Eye (tissue), 1 donor: Measurements from ENCODE around the gene VAPA.
A peak's percentile ranks its signal among the peaks of the same experiment; 100 is the strongest.
"Not testable (repeated sequence)": the region's sequence is repeated elsewhere in the genome, so short reads cannot be mapped to it uniquely, and the experiment has no call there.

Experiments
- DNase-seq: peaks from one replicate; pipeline ENCODE4 v3.0.0-alpha.2; 2015

The VAPA gene

GRCh38 chr18:9887992-9888391 lies 25.8 kb upstream of the VAPA start:
- no peak for DNase-seq

GRCh38 chr18:9890196-9890595 lies 23.6 kb upstream of the VAPA start:
- DNase-seq: no peak

GRCh38 chr18:9890957-9891356 lies 22.9 kb upstream of the VAPA start:
- no peak for DNase-seq

- not testable (repeated sequence) for DNase-seq
Measured at GRCh38 chr18:9891515-9891914, 22.3 kb upstream of the VAPA start.

GRCh38 chr18:9894454-9895068 lies 19.3 kb upstream of the VAPA start:
- DNase-seq: no peak

- DNase-seq: no peak
Measured at GRCh38 chr18:9897129-9897528, 16.7 kb upstream of the VAPA start.

GRCh38 chr18:9897787-9898291 lies 16.0 kb upstream of the VAPA start:
- not testable (repeated sequence) for DNase-seq

- DNase-seq: no peak
Measured at GRCh38 chr18:9898792-9899549, 14.8 kb upstream of the VAPA start.

GRCh38 chr18:9899550-9899930 lies 14.3 kb upstream of the VAPA start:
- DNase-seq: not testable (repeated sequence)

- DNase-seq: no peak
Measured at GRCh38 chr18:9900699-9901098, 13.1 kb upstream of the VAPA start.

- DNase-seq: no peak
Measured at GRCh38 chr18:9901377-9901776, 12.4 kb upstream of the VAPA start.

GRCh38 chr18:9902264-9902663 lies 11.6 kb upstream of the VAPA start:
- not testable (repeated sequence) for DNase-seq

- DNase-seq: no peak
Measured at GRCh38 chr18:9902832-9903231, 11.0 kb upstream of the VAPA start.

- no peak for DNase-seq
Measured at GRCh38 chr18:9905401-9905922, 8.4 kb upstream of the VAPA start.

GRCh38 chr18:9906481-9906880 lies 7.3 kb upstream of the VAPA start:
- DNase-seq: no peak

GRCh38 chr18:9907867-9908266 lies 5.9 kb upstream of the VAPA start:
- DNase-seq: peak; percentile 33

- DNase-seq: no peak
Measured at GRCh38 chr18:9910071-9910470, 3.7 kb upstream of the VAPA start.

- DNase-seq: no peak
Measured at GRCh38 chr18:9910661-9911060, 3.2 kb upstream of the VAPA start.

GRCh38 chr18:9911226-9911625 lies 2.6 kb upstream of the VAPA start:
- no peak for DNase-seq

- DNase-seq: not testable (repeated sequence)
Measured at GRCh38 chr18:9912285-9912684, 1.5 kb upstream of the VAPA start.

- DNase-seq: no peak
Measured at GRCh38 chr18:9913151-9913525, 678 bp upstream of the VAPA start.

GRCh38 chr18:9914334-9914583 lies 443 bp downstream of the VAPA start:
- DNase-seq: no peak

GRCh38 chr18:9914584-9915290 lies 921 bp downstream of the VAPA start:
- peak; percentile 67 for DNase-seq
